Fibroblast of villous mesenchyme (primary cell): ENCODE data around the gene HNRNPH3. TPM values are rescaled to one million over a fixed set of nuclear protein-coding genes. Genes with fewer than 3 reads are reported as not detected.
A peak's percentile ranks its signal among the peaks of the same experiment; 100 is the strongest.

Source experiments
- DNase-seq: peaks from one replicate; pipeline ENCODE4 v3.0.0-alpha.2; 2010; ENCODE audit warnings: low read depth
- H3K4me3 ChIP-seq: 2 replicates; pipeline ENCODE4 v1.5.1; 2011; ENCODE audit warnings: low read depth, mild to moderate bottlenecking, low read length
- total RNA-seq: library from RNA; depleted of rRNA; stranded (reverse); fragments of >200 nt; gene quantifications from 2 replicates; pipeline ENCODE4 v1.2.3, GENCODE V29; 2012
- TF ChIP-seq, protein P1 (sequence below): IDR thresholded peaks from 2 replicates; pipeline ENCODE4 v1.5.1; 2012; ENCODE audit warnings: low read depth, mild to moderate bottlenecking, low read length; ENCODE audit not compliant: insufficient read depth

The HNRNPH3 gene
- total RNA-seq, 1 donor: 22.9 TPM

GRCh38 chr10:68340358-68341080 is 8.7 kb downstream of the HNRNPH3 start:
- DNase-seq: no peak
- TF ChIP-seq, protein P1, sequence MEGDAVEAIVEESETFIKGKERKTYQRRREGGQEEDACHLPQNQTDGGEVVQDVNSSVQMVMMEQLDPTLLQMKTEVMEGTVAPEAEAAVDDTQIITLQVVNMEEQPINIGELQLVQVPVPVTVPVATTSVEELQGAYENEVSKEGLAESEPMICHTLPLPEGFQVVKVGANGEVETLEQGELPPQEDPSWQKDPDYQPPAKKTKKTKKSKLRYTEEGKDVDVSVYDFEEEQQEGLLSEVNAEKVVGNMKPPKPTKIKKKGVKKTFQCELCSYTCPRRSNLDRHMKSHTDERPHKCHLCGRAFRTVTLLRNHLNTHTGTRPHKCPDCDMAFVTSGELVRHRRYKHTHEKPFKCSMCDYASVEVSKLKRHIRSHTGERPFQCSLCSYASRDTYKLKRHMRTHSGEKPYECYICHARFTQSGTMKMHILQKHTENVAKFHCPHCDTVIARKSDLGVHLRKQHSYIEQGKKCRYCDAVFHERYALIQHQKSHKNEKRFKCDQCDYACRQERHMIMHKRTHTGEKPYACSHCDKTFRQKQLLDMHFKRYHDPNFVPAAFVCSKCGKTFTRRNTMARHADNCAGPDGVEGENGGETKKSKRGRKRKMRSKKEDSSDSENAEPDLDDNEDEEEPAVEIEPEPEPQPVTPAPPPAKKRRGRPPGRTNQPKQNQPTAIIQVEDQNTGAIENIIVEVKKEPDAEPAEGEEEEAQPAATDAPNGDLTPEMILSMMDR: no peak
- no peak overlapping the region for H3K4me3 ChIP-seq

- no peak for DNase-seq
- H3K4me3 ChIP-seq: no peak overlapping the region
- TF ChIP-seq, protein P1: no peak
Observed at GRCh38 chr10:68342909-68343516, 11.1 kb downstream of the HNRNPH3 start.

GRCh38 chr10:68345621-68346020 is 13.8 kb downstream of the HNRNPH3 start:
- no peak overlapping the region for H3K4me3 ChIP-seq
- TF ChIP-seq, protein P1: no peak
- no peak for DNase-seq

DNA sequence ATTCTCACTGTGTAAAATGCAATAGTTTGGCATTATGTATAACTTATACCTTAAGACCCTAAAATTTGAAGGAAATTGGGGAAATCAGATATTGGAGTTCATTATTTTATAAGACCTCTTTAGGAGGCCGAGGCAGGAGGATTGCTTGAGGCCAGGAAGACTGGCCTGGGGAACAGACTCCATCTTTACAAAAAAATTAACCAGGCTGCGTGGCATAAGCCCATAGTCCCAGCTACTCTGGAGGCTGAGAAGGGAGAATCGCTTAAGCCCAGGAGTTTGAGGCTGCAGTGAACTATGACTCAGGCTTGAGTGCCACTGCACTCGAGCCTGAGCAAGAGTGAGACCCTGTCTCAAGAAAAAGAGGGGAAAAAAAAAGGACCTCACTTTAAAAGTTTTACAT is 14.9 kb downstream of the HNRNPH3 start:
- H3K4me3 ChIP-seq: no peak overlapping the region
- TF ChIP-seq, protein P1: no peak
- DNase-seq: no peak

GRCh38 chr10:68348265-68348741 is 16.4 kb downstream of the HNRNPH3 start:
- H3K4me3 ChIP-seq: no peak overlapping the region
- TF ChIP-seq, protein P1: peak; percentile 87
- DNase-seq: peak; percentile 59

- H3K4me3 ChIP-seq: no peak overlapping the region
- TF ChIP-seq, protein P1: no peak
Observed at GRCh38 chr10:68353537-68353936, 21.7 kb downstream of the HNRNPH3 start.

More at GRCh38 chr10:68353537-68353936, 21.7 kb downstream of the HNRNPH3 start:
- no peak for DNase-seq
